HG02588 (cell line): ENCODE results near the gene SEPTIN7.
"Not testable (repeated sequence)": the region's sequence is repeated elsewhere in the genome, so short reads cannot be mapped to it uniquely, and the experiment has no call there.

ENCODE experiments used
- ATAC-seq: cut with Tn5 transposase; IDR thresholded peaks from one replicate; pipeline ENCODE4 v1.9.1; 2021; ENCODE audit warnings: mild to moderate bottlenecking, moderate library complexity; ENCODE audit not compliant: unreplicated experiment

The SEPTIN7 gene

GRCh38 chr7:35800718-35801391 lies at the start of gene SEPTIN7:
TSS of gene SEPTIN7 (plus strand) at chr7:35801057. CDS start at chr7:35801210, 153 bp downstream.
- ATAC-seq, result peak; percentile 84

DNA sequence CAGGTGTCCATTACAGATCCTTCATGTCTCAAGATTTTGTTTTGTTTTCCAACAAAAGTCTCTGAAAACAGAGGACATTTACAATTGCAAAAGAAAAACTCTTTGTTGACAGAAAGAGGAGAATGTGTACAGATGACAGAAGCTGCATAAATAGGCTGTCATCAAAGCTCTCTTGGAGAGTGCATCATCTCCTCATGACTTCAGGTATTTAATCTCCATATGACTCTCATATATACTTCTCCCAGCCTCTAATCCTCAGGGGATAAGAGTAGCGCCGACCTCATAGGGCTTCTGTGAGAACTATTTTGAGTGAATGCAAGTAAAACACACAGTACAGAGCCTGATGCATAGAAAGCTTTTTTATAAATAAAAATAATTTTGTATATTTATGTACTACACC lies 48.1 kb upstream of the SEPTIN7 start:
- ATAC-seq, result no peak

GRCh38 chr7:35753761-35754603 lies 46.9 kb upstream of the SEPTIN7 start:
- ATAC-seq, result no peak

GRCh38 chr7:35754741-35755140 lies 46.1 kb upstream of the SEPTIN7 start:
- no peak for ATAC-seq

DNA sequence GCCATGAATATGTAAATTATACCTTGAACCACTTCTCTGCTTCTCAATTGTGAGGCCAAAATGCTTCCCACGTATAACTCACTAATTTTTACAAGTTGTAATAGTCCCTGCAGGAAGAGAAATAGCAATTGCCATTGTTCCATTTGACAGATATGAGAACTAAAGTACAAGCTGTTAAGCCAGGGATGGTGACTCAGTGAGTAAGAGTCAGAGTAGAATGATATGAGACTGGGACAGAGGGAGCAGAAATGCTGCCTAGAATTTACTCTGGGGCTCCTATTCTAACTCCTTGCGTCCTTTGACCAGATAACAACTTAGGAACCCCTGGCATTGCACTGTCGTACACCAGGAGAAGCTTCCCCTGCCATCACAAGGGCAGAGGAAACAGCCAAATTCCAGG lies 45.1 kb upstream of the SEPTIN7 start:
- ATAC-seq, result no peak

GRCh38 chr7:35756453-35756852 lies 44.4 kb upstream of the SEPTIN7 start:
- ATAC-seq, result not testable (repeated sequence)

DNA sequence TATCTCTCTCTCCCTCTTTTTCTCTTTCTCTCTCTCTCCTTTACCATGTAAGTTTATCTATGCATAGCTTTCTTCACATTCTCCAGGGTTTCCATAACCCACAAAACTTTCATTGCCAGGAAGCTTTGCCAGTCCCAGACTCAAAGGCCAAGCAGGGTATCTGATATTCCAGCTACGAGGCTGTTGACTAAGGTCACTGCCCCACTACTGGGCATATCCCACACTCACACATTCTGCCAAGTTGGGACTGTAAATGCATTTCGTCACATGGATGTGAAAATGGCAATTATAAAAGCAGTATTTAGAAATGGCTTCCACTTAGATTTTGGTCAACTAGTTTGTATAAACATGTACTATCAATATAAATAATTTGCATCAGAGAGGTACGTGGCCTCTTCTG lies 43.3 kb upstream of the SEPTIN7 start:
- no peak for ATAC-seq

- ATAC-seq, result no peak
Observed at GRCh38 chr7:35758421-35758820, 42.4 kb upstream of the SEPTIN7 start.

- no peak for ATAC-seq
Observed at GRCh38 chr7:35760143-35760745, 40.6 kb upstream of the SEPTIN7 start.

GRCh38 chr7:35761871-35762677 lies 38.8 kb upstream of the SEPTIN7 start:
- ATAC-seq, result no peak

GRCh38 chr7:35762781-35763180 lies 38.1 kb upstream of the SEPTIN7 start:
- ATAC-seq, result no peak

GRCh38 chr7:35768346-35768745 lies 32.5 kb upstream of the SEPTIN7 start:
- no peak for ATAC-seq

DNA sequence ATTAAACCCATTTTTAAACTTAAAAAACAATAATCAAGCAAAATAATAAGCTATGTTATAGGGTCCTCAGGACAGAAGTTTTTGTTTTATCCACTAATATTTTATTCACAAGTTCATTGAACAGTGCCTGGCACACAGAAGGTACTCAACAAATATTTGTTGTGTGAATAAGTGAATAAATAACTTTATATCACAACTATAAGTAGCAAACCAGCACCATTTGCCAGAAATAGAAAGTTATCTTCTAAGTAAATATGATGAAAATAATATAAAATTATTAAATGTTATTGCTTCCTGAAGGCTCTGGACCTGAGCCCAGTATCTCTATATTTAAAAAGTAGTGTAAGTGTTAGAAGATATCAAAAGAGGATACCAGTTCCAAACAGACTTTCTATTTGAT lies 29.1 kb upstream of the SEPTIN7 start:
- no peak for ATAC-seq

- ATAC-seq, result no peak
Observed at GRCh38 chr7:35773994-35774393, 26.9 kb upstream of the SEPTIN7 start.

DNA sequence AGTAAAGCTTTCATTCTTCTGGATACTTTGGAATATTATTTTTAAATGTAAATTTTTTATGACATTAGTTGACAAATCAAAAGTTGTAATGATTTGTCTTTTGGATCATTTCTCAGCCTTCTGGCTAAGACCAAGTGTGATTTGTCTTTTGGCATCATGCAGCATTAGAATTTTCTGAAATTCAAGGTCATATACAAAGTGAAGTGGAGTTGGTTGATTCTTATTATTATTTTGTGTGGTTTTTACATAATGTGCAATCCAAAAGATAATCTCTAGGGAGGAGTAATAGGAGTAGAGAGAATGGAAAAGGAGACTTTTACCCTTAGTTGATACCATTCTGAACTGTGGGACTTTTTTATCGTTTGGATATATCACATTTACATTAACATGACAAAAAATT lies 24.2 kb upstream of the SEPTIN7 start:
- ATAC-seq, result no peak

DNA sequence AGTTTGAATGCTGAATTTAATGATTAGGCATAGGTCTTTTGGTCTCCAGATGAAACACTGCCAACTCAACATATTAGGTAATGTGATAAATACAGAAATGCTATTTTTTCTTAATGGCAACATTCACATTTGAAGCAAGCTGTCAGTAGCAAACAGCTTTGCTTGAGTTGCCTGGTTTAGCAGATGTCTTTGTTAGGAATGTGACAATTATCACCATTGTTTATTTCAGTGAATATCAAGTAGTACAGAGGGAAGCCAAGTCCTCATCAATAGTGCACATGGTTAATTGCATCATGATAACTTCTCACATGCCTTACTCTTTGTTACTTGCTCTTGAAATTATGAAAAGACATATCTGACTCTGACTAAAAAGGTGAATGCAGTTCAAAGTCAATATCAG lies 23.7 kb upstream of the SEPTIN7 start:
- ATAC-seq, result no peak

GRCh38 chr7:35780070-35780469 lies 20.8 kb upstream of the SEPTIN7 start:
- no peak for ATAC-seq

- ATAC-seq, result no peak
Observed at GRCh38 chr7:35781200-35781701, 19.6 kb upstream of the SEPTIN7 start.

GRCh38 chr7:35781767-35782515 lies 18.9 kb upstream of the SEPTIN7 start:
- ATAC-seq, result no peak

GRCh38 chr7:35784332-35784731 lies 16.5 kb upstream of the SEPTIN7 start:
- ATAC-seq, result no peak
